HTERT RPE-1 (cell line): ENCODE results near the gene WDR77.

Source experiments
- in situ Hi-C: fragments of 300-500 bp; cut with MboI; formaldehyde crosslinking; loops from 4 replicates; pipeline ENCODE4 v1.14.3; 2020; ENCODE audit warnings: low sequenced_read_pairs

WDR77 gene

DNA sequence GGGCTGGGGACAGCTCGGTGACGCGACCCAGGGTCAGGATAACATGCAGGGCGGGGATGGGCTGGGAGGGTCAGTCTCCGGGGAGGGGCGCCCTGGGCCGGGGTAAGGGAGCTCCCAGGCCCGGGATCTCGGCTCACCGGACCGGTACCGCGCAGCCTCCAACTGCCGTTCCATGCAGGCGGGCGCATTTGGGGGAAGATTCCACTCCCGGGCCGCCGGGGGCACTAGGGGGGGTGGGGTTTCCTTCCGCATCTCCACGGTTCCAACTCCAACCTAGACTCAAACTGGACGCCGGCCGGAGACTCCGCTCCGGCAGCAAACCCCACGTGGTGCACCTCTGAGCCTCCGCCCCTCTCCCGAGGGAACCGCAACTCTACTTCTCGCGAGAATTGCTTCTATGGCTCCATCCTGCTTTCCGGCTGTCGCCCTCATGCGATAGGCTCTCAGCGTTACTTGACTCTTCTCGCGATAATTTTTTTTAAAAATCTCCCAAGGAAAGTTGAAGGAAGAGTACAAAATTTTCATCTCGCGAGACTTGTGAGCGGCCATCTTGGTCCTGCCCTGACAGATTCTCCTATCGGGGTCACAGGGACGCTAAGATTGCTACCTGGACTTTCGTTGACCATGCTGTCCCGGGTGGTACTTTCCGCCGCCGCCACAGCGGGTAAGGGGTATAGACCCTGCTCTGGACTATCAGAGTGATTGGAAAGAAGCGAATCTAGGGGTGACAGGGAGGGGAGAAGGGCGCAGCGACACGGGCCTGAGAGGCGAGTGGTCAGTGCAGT is at the start of gene WDR77, which contains the start of gene ATP5PB:
Gene WDR77, minus strand, starts transcription at position 339 of the 785 bp plus-strand sequence. Its CDS starts 87 bp downstream, at position 252.
Gene ATP5PB, plus strand, starts transcription at position 547 of the 785 bp plus-strand sequence. Its CDS starts 78 bp downstream, at position 625.
- in situ Hi-C loops: no loop called here

- in situ Hi-C loops: loop anchor here (25.0 kb wide), 1 partner anchor 165 kb away; no protein-coding TSS in a partner anchor
Observed at GRCh38 chr1:111497592-111497991, 48.5 kb upstream of the WDR77 start.

DNA sequence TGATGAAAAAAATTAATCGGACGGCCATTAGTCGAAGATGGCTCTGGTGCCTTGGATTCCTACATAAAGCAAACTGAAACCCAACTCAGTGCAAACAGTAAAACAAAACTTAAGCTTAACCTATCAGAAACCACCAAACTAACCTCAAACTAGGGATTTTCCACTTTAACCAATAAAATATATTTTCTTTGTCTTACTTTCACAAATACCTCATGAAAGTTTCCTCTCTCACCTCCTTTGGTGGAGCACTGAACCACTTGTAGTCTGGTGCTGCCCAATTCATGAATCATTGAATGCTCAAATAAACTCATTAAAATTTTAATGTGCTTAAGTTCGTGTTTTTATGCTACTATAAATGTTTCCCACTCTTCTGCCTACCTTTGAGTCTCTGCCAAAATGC is 47.3 kb upstream of the WDR77 start:
- in situ Hi-C loops: loop anchor here (25.0 kb wide), 1 partner anchor 166 kb away; no protein-coding TSS in a partner anchor

DNA sequence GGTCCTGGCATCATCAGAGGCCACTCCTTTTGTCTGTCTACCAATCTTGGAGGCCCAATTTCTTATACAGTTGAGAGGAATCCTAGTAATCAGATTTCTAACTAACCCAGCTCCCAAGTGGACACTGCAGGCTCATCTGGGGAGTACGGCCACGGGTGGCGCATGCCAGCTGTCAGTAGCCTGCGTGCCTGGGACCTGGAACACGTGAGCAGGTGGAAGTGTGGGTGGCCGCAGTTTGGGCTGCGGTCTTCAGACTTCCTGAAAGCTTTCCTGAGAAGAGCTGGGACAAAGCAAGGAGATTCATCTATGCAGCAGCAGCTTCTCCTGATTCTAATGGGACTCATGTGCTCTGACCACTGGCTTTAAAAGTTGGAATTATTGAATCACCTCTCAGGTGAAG is 42.0 kb upstream of the WDR77 start:
- in situ Hi-C loops: loop anchor here (25.0 kb wide), 1 partner anchor 171 kb away; no protein-coding TSS in a partner anchor

- in situ Hi-C loops: loop anchor here (25.0 kb wide), 1 partner anchor 172 kb away; no protein-coding TSS in a partner anchor
Observed at GRCh38 chr1:111490220-111490619, 41.2 kb upstream of the WDR77 start.

GRCh38 chr1:111489604-111490003 is 40.5 kb upstream of the WDR77 start:
- in situ Hi-C loops: loop anchor here (25.0 kb wide), 1 partner anchor 173 kb away; no protein-coding TSS in a partner anchor

- in situ Hi-C loops: loop anchor here (25.0 kb wide), 1 partner anchor 174 kb away; no protein-coding TSS in a partner anchor
Observed at GRCh38 chr1:111488669-111489068, 39.6 kb upstream of the WDR77 start.

DNA sequence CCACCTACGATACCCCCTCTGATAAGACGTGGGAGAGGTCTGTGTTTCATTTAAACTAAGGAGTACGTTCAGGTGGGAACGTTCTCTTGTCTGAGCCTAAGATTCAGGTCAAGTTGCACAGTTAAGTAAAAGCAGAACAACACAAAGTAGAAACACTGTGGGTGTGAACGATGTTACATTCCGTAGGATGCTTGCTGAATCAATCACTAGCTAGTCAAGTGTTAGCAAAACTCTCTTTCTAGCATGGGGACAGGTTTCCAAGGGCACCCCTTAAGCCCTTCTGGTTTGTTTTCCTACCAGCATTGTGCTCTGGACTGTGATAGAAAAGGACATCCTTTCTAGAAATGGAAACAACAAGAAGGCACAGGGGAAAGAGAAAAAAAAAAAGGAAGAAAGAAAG is 38.1 kb upstream of the WDR77 start:
- in situ Hi-C loops: loop anchor here (25.0 kb wide), 1 partner anchor 175 kb away; no protein-coding TSS in a partner anchor

- in situ Hi-C loops: loop anchor here (25.0 kb wide), 1 partner anchor 176 kb away; no protein-coding TSS in a partner anchor
Observed at GRCh38 chr1:111486431-111486830, 37.4 kb upstream of the WDR77 start.

- in situ Hi-C loops: loop anchor here (25.0 kb wide), 1 partner anchor 178 kb away; no protein-coding TSS in a partner anchor
Observed at GRCh38 chr1:111484391-111485026, 35.5 kb upstream of the WDR77 start.

- in situ Hi-C loops: loop anchor here (25.0 kb wide), 1 partner anchor 178 kb away; no protein-coding TSS in a partner anchor
Observed at GRCh38 chr1:111483876-111484275, 34.8 kb upstream of the WDR77 start.

DNA sequence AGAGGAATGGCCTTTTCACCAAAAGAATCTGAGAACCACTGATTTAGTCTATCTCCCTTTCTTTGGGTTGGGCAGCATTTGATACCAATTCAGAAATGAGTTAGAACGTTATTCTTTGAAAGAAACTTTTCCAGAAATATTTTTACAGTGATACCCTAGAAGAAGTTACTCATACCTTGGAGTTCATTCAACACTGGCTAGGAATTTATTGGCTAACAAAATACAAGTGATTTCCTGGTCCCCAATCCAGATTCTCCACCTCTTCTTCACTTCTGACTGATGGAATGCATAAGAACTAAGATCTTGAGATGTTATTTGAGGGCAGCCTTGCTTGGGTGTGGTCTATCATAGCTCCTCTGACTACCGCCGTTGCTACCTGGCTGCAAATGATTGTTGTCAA is 34.1 kb upstream of the WDR77 start:
- in situ Hi-C loops: loop anchor here (25.0 kb wide), 1 partner anchor 179 kb away; no protein-coding TSS in a partner anchor

DNA sequence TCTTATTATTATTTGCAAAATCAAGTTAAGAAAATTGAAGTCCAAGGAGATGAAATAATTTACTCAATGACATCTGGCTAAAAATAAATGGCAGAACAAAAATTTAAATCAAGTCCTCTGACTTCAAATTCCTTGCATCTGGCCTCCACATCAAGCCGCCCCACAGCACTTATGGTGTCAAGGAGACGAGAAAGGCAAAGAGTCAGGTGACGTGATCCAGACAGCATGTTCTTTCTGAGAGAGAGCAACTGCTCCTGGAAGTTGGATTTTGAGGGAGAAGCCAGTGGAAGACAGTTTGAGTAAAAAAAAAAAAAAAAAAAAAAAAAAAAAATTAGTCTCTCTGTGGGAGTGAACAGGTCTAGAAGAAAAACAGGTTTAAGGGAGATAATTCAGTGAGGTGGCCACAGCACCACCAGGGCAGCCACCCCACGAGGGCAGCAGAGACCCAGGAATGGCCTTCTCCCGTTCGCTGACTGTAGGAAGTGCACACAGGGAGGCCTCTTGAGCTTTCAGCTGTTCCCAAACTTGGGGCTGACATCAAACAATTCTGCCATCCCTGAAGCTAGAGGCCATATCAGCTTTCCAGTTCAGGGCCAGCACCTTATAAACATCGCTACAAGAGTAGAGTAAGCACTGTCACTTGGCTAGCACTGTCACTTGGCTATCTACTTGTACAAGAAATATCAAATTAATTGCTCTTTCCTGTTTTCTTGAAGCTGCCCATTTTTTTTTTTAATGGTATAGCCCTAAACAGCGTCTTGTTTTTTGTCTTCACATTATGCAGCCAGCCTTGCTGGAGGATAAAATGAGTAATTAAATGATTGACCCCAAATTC is 32.5 kb upstream of the WDR77 start:
- in situ Hi-C loops: loop anchor here (25.0 kb wide), 1 partner anchor 181 kb away; no protein-coding TSS in a partner anchor

DNA sequence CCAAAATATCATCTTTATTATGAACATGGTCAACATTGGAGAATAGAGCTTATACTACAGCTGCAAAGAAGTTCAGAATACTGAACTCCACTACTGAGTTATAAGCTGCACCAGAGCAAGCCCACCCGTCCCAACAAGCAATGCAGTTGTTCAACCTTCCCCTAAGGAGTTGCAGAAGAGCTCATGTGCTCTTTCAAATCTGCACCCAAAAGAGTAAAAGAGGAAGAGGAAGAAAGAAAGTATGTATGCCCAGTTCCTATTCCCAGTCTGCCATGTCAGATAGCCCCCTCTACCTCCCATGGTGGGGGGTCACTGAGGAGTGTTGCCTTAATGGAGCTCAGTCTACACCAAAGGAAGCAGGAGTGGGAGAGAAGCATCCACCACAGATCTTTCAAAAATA is 31.6 kb upstream of the WDR77 start:
- in situ Hi-C loops: loop anchor here (25.0 kb wide), 1 partner anchor 182 kb away; no protein-coding TSS in a partner anchor

- in situ Hi-C loops: loop anchor here (25.0 kb wide), 1 partner anchor 185 kb away; no protein-coding TSS in a partner anchor
Observed at GRCh38 chr1:111476761-111477309, 27.8 kb upstream of the WDR77 start.

- in situ Hi-C loops: loop anchor here (25.0 kb wide), 1 partner anchor 186 kb away; no protein-coding TSS in a partner anchor
Observed at GRCh38 chr1:111476214-111476613, 27.2 kb upstream of the WDR77 start.

DNA sequence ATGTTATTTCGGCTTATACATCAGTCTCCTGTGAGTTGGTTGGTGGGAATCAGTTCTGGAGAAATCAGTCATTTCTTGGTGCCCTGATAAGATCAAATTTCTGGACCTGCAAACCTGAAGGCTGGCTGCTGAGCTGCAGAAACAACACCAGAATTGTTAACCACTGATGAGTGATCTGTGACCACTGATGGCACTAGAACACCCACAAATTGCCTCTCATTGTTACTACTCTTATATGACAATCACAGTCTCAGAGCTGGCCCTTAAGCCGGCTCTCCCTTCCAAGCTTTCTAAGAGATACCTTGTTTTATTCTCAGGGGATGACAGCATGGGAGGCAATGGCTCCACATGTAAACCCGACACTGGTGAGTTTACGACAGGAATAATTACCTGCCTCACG is 26.6 kb upstream of the WDR77 start:
- in situ Hi-C loops: loop anchor here (25.0 kb wide), 1 partner anchor 187 kb away; no protein-coding TSS in a partner anchor

- in situ Hi-C loops: no loop called here
Observed at GRCh38 chr1:111474521-111474920, 25.5 kb upstream of the WDR77 start.

GRCh38 chr1:111474106-111474505 is 25.1 kb upstream of the WDR77 start:
- in situ Hi-C loops: no loop called here

DNA sequence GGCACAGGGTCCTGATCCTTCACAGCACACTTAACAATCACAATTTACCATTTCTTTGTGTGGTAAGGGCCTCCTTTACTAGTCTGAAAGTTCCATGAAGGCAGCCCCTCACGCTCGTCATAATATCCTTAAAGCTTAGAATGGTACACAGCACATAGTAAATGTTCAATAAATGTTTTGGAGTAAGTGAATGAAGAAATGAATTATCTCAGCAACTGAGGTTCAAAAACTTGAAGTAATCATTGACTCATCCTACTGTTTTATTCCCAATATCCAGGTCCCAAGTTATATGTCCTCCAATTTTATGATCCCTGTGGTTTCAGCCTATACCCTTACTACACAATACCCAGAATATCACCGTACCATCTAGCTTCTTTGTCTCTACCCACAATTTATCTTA is 22.5 kb upstream of the WDR77 start:
- in situ Hi-C loops: no loop called here
